B cell (primary cell): ENCODE measurements around the gene BABAM2. TPM values are rescaled to one million over a fixed set of nuclear protein-coding genes. Genes with fewer than 3 reads are reported as not detected.

Experiments
- ATAC-seq: fragments of 200-7000 bp; cut with Tn5 transposase; one replicate; pipeline ENCODE4 v1.10.0; 2021; ENCODE audit warnings: low read depth, mild to moderate bottlenecking, moderate number of reproducible peaks, moderate library complexity
- CTCF ChIA-PET: fragments of 350-600 bp; sonication (Branson Sonifier 250); formaldehyde crosslinking; loops from one replicate; lab custom pipeline; 2021; ENCODE audit warnings: antibody characterized with exemption, inconsistent platforms; lab: Charles Lee
- POLR2A ChIA-PET: fragments of 350-600 bp; sonication (Branson Sonifier 250); formaldehyde crosslinking; loops from one replicate; lab custom pipeline; 2021; ENCODE audit warnings: antibody characterized with exemption; lab: Charles Lee
- DNase-seq: peaks from one replicate; pipeline ENCODE4 v3.0.0; 2013
- H2AFZ ChIP-seq: 2 replicates; pipeline ENCODE4 v1.6.1; 2012; ENCODE audit warnings: mild to moderate bottlenecking, low read depth, low read length; ENCODE audit not compliant: insufficient read depth, poor library complexity, severe bottlenecking
- H3K27ac ChIP-seq, 2 donors: 1 replicate in 1 of 2; 2 replicates in 1 of 2; pipeline ENCODE4 v1.5.1; 2012 to 2013; ENCODE audit warnings: low read length in 2 of 2, mild to moderate bottlenecking in 2 of 2, moderate library complexity in 1 of 2
- H3K27me3 ChIP-seq, 4 experiments: fragments of 200-600 bp in 1 of 4; sonication (generic) in 1 of 4; replicated peaks in 1 of 4; 1 replicate in 2 of 4; 2 replicates in 2 of 4; pipeline versions ENCODE4 v1.6.1 to v1.7.0; 2013 to 2016; ENCODE audit warnings: low read length in 3 of 4, mild to moderate bottlenecking in 2 of 4, mixed read lengths in 1 of 4, moderate library complexity in 1 of 4; ENCODE audit not compliant: insufficient read depth in 4 of 4, control insufficient read depth in 3 of 4; ENCODE audit errors: control extremely low read depth in 1 of 4
- H3K36me3 ChIP-seq, 2 experiments: replicated peaks in 1 of 2; 1 replicate in 1 of 2; 2 replicates in 1 of 2; pipeline versions ENCODE4 v1.6.1 to v1.7.1; 2013; ENCODE audit warnings: low read length in 1 of 2; ENCODE audit not compliant: insufficient read depth in 2 of 2, control insufficient read depth in 1 of 2; ENCODE audit errors: control extremely low read depth in 1 of 2, extremely low read depth in 1 of 2
- H3K4me1 ChIP-seq, 2 donors: fragments of 200-600 bp in 1 of 2; sonication (generic) in 1 of 2; 1 replicate in 1 of 2; 2 replicates in 1 of 2; pipeline versions ENCODE4 v1.5.1 to v1.6.1; 2013 to 2017; ENCODE audit warnings: low read length in 2 of 2; ENCODE audit not compliant: control insufficient read depth in 2 of 2, insufficient read depth in 2 of 2
- H3K4me2 ChIP-seq: replicated peaks from 2 replicates; pipeline ENCODE3; 2012; ENCODE audit warnings: mild to moderate bottlenecking, low read depth, low read length; ENCODE audit not compliant: poor library complexity, severe bottlenecking
- H3K4me3 ChIP-seq, 5 experiments: fragments of 200-600 bp in 1 of 5; sonication (generic) in 1 of 5; 1 replicate in 3 of 5; 2 replicates in 2 of 5; pipeline versions ENCODE4 v1.5.1 to v1.7.0; 2011 to 2016; ENCODE audit warnings: low read length in 4 of 5, mild to moderate bottlenecking in 4 of 5, low read depth in 2 of 5, control low read depth in 1 of 5, moderate library complexity in 1 of 5; ENCODE audit not compliant: insufficient read depth in 1 of 5; ENCODE audit errors: control extremely low read depth in 1 of 5, extremely low read depth in 1 of 5
- H3K79me2 ChIP-seq: fragments of 200-600 bp; sonication (generic); one replicate; pipeline ENCODE4 v1.6.0; 2016; ENCODE audit warnings: low read length; ENCODE audit not compliant: control insufficient read depth, insufficient read depth
- H3K9ac ChIP-seq: fragments of 200-600 bp; sonication (generic); 2 replicates; pipeline ENCODE4 v1.6.1; 2017; ENCODE audit warnings: mild to moderate bottlenecking, low read length, moderate library complexity
- H3K9me3 ChIP-seq, 3 donors: one replicate each; pipeline versions ENCODE4 v1.6.1 to v1.7.1; 2013; ENCODE audit warnings: low read length in 2 of 3; ENCODE audit not compliant: control insufficient read depth in 2 of 3, insufficient read depth in 1 of 3; ENCODE audit errors: control extremely low read depth in 1 of 3
- H4K20me1 ChIP-seq: 2 replicates; pipeline ENCODE4 v1.6.0; 2012; ENCODE audit warnings: mild to moderate bottlenecking, low read length; ENCODE audit not compliant: insufficient read depth, control insufficient read depth, poor library complexity, severe bottlenecking
- H3K27ac Mint-ChIP-seq: one replicate; pipeline ENCODE4 v1.8.0; 2021; ENCODE audit warnings: mixed read lengths
- H3K27me3 Mint-ChIP-seq: one replicate; pipeline ENCODE4 v1.8.0; 2021; ENCODE audit warnings: mixed read lengths
- H3K4me1 Mint-ChIP-seq: one replicate; pipeline ENCODE4 v1.8.0; 2021; ENCODE audit warnings: mixed read lengths
- H3K4me3 Mint-ChIP-seq: one replicate; pipeline ENCODE4 v1.8.0; 2021; ENCODE audit warnings: mixed read lengths
- H3K9me3 Mint-ChIP-seq: one replicate; pipeline ENCODE4 v1.8.0; 2022; ENCODE audit warnings: mixed read lengths; ENCODE audit not compliant: insufficient read depth
- EZH2 ChIP-seq: IDR thresholded peaks from 2 replicates; pipeline ENCODE4 v1.6.1; 2012; ENCODE audit warnings: borderline replicate concordance, low read depth, mild to moderate bottlenecking, moderate library complexity, low read length; ENCODE audit not compliant: insufficient read depth, poor library complexity, severe bottlenecking
- WGBS: methylation state at CpG from one replicate; pipeline ENCODE4 v1.1.5; 2013; ENCODE audit warnings: missing lambda C conversion rate; ENCODE audit not compliant: insufficient coverage; 5-methylcytosine and 5-hydroxymethylcytosine counted together
- intact Hi-C: fragments of 100-400 bp; cut with micrococcal nuclease; formaldehyde crosslinking; loops from one replicate; pipeline ENCODE4 v1.10.0; 2022
- polyA plus RNA-seq: library from polyadenylated mRNA; depleted of rRNA; stranded (reverse); fragments of >200 nt; gene quantifications from 2 replicates; pipeline ENCODE4 v1.2.3, GENCODE V29; 2012
- total RNA-seq, 2 donors: library from RNA; stranded (reverse); fragments of 120-200 nt in 1 of 2; gene quantifications; 1 replicate in 1 of 2; 2 replicates in 1 of 2; pipeline versions ENCODE4 v1.2.3 to v1.2.4, GENCODE V29; 2013 to 2022
- TF ChIP-seq, protein P1 (sequence below): fragments of 200-600 bp; IDR thresholded peaks from one replicate; pipeline ENCODE4 v1.8.0; 2022; ENCODE audit warnings: antibody characterized with exemption, mild to moderate bottlenecking

BABAM2 gene
- total and polyA plus RNA-seq, 2 donors (not counting 1 experiment from before 2014, with no cell fraction given): 22.3 to 69.6 TPM

GRCh38 chr2:28102455-28102874, 211.9 kb downstream of the BABAM2 start:
- TF ChIP-seq, protein P1, sequence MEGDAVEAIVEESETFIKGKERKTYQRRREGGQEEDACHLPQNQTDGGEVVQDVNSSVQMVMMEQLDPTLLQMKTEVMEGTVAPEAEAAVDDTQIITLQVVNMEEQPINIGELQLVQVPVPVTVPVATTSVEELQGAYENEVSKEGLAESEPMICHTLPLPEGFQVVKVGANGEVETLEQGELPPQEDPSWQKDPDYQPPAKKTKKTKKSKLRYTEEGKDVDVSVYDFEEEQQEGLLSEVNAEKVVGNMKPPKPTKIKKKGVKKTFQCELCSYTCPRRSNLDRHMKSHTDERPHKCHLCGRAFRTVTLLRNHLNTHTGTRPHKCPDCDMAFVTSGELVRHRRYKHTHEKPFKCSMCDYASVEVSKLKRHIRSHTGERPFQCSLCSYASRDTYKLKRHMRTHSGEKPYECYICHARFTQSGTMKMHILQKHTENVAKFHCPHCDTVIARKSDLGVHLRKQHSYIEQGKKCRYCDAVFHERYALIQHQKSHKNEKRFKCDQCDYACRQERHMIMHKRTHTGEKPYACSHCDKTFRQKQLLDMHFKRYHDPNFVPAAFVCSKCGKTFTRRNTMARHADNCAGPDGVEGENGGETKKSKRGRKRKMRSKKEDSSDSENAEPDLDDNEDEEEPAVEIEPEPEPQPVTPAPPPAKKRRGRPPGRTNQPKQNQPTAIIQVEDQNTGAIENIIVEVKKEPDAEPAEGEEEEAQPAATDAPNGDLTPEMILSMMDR: no peak
- no peak for TF ChIP-seq EZH2
- H2AFZ ChIP-seq: no peak overlapping the region
- no peaks in the 10 kb centered on the region for H3K9me3 ChIP-seq
- no peak overlapping the region for H3K9ac ChIP-seq
- Mint-ChIP-seq H3K27ac (no peak overlapping the region), H3K4me3 (no peak overlapping the region), H3K9me3 (no peaks in the 10 kb centered on the region), H3K27me3 (no peaks in the 10 kb centered on the region), H3K4me1 (no peaks in the 10 kb centered on the region)
- H3K27ac ChIP-seq: no peak overlapping the region
- H3K4me1 ChIP-seq: no peaks in the 10 kb centered on the region
- H3K4me3 ChIP-seq: no peak overlapping the region
- H3K79me2 ChIP-seq: no peaks in the 10 kb centered on the region
- intact Hi-C loops: no loop called here
- DNase-seq (no peak), ATAC-seq (no peak)
- H3K27me3 ChIP-seq: no peaks in the 10 kb centered on the region
- H3K36me3 ChIP-seq: peaks cover 0 to 2% of the 10 kb centered on the region in 2 experiments
- no peaks in the 10 kb centered on the region for H4K20me1 ChIP-seq
- CTCF ChIA-PET: no interaction called here
- POLR2A ChIA-PET: no interaction called here
- H3K4me2 ChIP-seq: no peak overlapping the region
- no CpG with 5 or more reads among the region's 1 CpG for WGBS

- Histone ChIP-seq H3K27me3 (no peaks in the 10 kb centered on the region), H2AFZ (no peak overlapping the region), H3K4me1 (no peaks in the 10 kb centered on the region), H3K4me3 (no peak overlapping the region), H3K9me3 (no peaks in the 10 kb centered on the region), H3K36me3 (peaks cover 0 to 2% of the 10 kb centered on the region in 2 experiments), H3K4me2 (no peak overlapping the region), H3K9ac (no peak overlapping the region), H3K27ac (no peak overlapping the region), H3K79me2 (no peaks in the 10 kb centered on the region), H4K20me1 (no peaks in the 10 kb centered on the region)
- CTCF ChIA-PET: interaction anchor here (0.7 kb wide), 1 partner anchor 43 kb away, joined by 5 read pairs; no protein-coding TSS in a partner anchor
- Mint-ChIP-seq H3K4me3 (no peak overlapping the region), H3K27me3 (no peaks in the 10 kb centered on the region), H3K4me1 (no peaks in the 10 kb centered on the region), H3K9me3 (no peaks in the 10 kb centered on the region), H3K27ac (no peak overlapping the region)
- no peak for TF ChIP-seq EZH2
- TF ChIP-seq, protein P1: no peak
- no CpG with 5 or more reads among the region's 2 CpGs for WGBS
- POLR2A ChIA-PET: no interaction called here
- DNase-seq (no peak), ATAC-seq (no peak)
- intact Hi-C loops: no loop called here
These were observed 213.1 kb downstream of the BABAM2 start for GRCh38 chr2:28103611-28104010.
